ENCODE results near the gene DUSP10.

Gene DUSP10

GRCh38 chr1:221712776-221713431, 29.0 kb downstream of the DUSP10 start:
- DNase-seq (ENCODE audit: low spot score), result no peak

- no peak for DNase-seq (ENCODE audit: low spot score)
These were observed 29.6 kb downstream of the DUSP10 start for GRCh38 chr1:221712198-221712684.

GRCh38 chr1:221711656-221712055, 30.2 kb downstream of the DUSP10 start:
- no peak for DNase-seq (ENCODE audit: low spot score)

GRCh38 chr1:221711063-221711577, 30.8 kb downstream of the DUSP10 start:
- DNase-seq (ENCODE audit: low spot score), result no peak

- DNase-seq (ENCODE audit: low spot score), result no peak
These were observed 32.0 kb downstream of the DUSP10 start for GRCh38 chr1:221709854-221710253.

GRCh38 chr1:221708987-221709386, 32.9 kb downstream of the DUSP10 start:
- no peak for DNase-seq (ENCODE audit: low spot score)

GRCh38 chr1:221708076-221708571, 33.8 kb downstream of the DUSP10 start:
- DNase-seq (ENCODE audit: low spot score), result no peak

- no peak for DNase-seq (ENCODE audit: low spot score)
These were observed 34.9 kb downstream of the DUSP10 start for GRCh38 chr1:221706876-221707582.

GRCh38 chr1:221706191-221706590, 35.7 kb downstream of the DUSP10 start:
- no peak for DNase-seq (ENCODE audit: low spot score)

GRCh38 chr1:221704306-221704705, 37.6 kb downstream of the DUSP10 start:
- DNase-seq (ENCODE audit: low spot score), result no peak

GRCh38 chr1:221701570-221702186, 40.2 kb downstream of the DUSP10 start:
- DNase-seq (ENCODE audit: low spot score), result no peak

- DNase-seq (ENCODE audit: low spot score), result no peak
These were observed 40.9 kb downstream of the DUSP10 start for GRCh38 chr1:221700948-221701347.

GRCh38 chr1:221700536-221700935, 41.4 kb downstream of the DUSP10 start:
- DNase-seq (ENCODE audit: low spot score), result no peak

- no peak for DNase-seq (ENCODE audit: low spot score)
These were observed 41.8 kb downstream of the DUSP10 start for GRCh38 chr1:221699978-221700519.

- DNase-seq (ENCODE audit: low spot score), result no peak
These were observed 42.3 kb downstream of the DUSP10 start for GRCh38 chr1:221699577-221699976.

- DNase-seq (ENCODE audit: low spot score), result no peak
These were observed 43.1 kb downstream of the DUSP10 start for GRCh38 chr1:221698579-221699349.

- DNase-seq (ENCODE audit: low spot score), result no peak
These were observed 43.9 kb downstream of the DUSP10 start for GRCh38 chr1:221697923-221698425.

- DNase-seq (ENCODE audit: low spot score), result no peak
These were observed 45.0 kb downstream of the DUSP10 start for GRCh38 chr1:221696718-221697461.

- no peak for DNase-seq (ENCODE audit: low spot score)
These were observed 45.9 kb downstream of the DUSP10 start for GRCh38 chr1:221696027-221696426.

- DNase-seq (ENCODE audit: low spot score), result no peak
These were observed 46.6 kb downstream of the DUSP10 start for GRCh38 chr1:221695301-221695700.

GRCh38 chr1:221694109-221694508, 47.8 kb downstream of the DUSP10 start:
- DNase-seq (ENCODE audit: low spot score), result no peak
